Liver (tissue), 3 donors: Measurements from ENCODE around the gene GPATCH8.

Source experiments
- CTCF ChIP-seq: fragments of 150-350 bp; IDR thresholded peaks from 2 replicates; pipeline ENCODE4 v1.5.1; 2017; ENCODE audit warnings: improper control_type of control experiment, low read depth, low read length; ENCODE audit not compliant: missing input control
- EGR1 ChIP-seq, 2 donors: IDR thresholded peaks; 2 replicates each; pipeline ENCODE4 v1.6.1; 2016 to 2018; ENCODE audit warnings: antibody characterized with exemption in 2 of 2, low read depth in 2 of 2
- FOXA1 ChIP-seq: IDR thresholded peaks from 2 replicates; pipeline ENCODE4 v1.6.1; 2016; ENCODE audit warnings: antibody characterized with exemption
- HNF4A ChIP-seq, 2 donors: conservative IDR thresholded peaks; 2 replicates each; pipeline ENCODE4 v1.6.1; 2016; ENCODE audit warnings: antibody characterized with exemption in 2 of 2, mild to moderate bottlenecking in 2 of 2
- MAX ChIP-seq: IDR thresholded peaks from 2 replicates; pipeline ENCODE4 v1.6.1; 2016; ENCODE audit warnings: antibody characterized with exemption
- NR2F2 ChIP-seq: IDR thresholded peaks from 2 replicates; pipeline ENCODE4 v1.6.1; 2016; ENCODE audit warnings: antibody characterized with exemption
- RAD21 ChIP-seq, 2 donors: IDR thresholded peaks; 2 replicates each; pipeline ENCODE4 v1.6.1; 2016; ENCODE audit warnings: antibody characterized with exemption in 2 of 2, mild to moderate bottlenecking in 2 of 2
- RXRA ChIP-seq, 2 donors: IDR thresholded peaks; 2 replicates each; pipeline ENCODE4 v1.6.1; 2017 to 2018; ENCODE audit warnings: antibody characterized with exemption in 2 of 2, mild to moderate bottlenecking in 1 of 2
- SP1 ChIP-seq: IDR thresholded peaks from 2 replicates; pipeline ENCODE4 v1.6.1; 2018; ENCODE audit warnings: antibody characterized with exemption, mild to moderate bottlenecking
- TAF1 ChIP-seq: conservative IDR thresholded peaks from 2 replicates; pipeline ENCODE4 v1.6.1; 2016; ENCODE audit warnings: antibody characterized with exemption, mild to moderate bottlenecking
- YY1 ChIP-seq: IDR thresholded peaks from 2 replicates; pipeline ENCODE4 v1.6.1; 2016; ENCODE audit warnings: antibody characterized with exemption, mild to moderate bottlenecking
- ZBTB33 ChIP-seq: IDR thresholded peaks from 2 replicates; pipeline ENCODE4 v1.6.1; 2016; ENCODE audit warnings: antibody characterized with exemption
- TF ChIP-seq, protein P1 (sequence below): IDR thresholded peaks from 2 replicates; pipeline ENCODE4 v1.6.1; 2016; ENCODE audit warnings: antibody characterized with exemption
- TF ChIP-seq, protein P2 (sequence below): IDR thresholded peaks from 2 replicates; pipeline ENCODE4 v1.6.1; 2016; ENCODE audit warnings: antibody characterized with exemption, mild to moderate bottlenecking
- donor health status: healthy.
- donor health status: healthy.

- TF ChIP-seq CTCF (no peak), SP1 (no peak), NR2F2 (no peak), MAX (no peak), EGR1 (IDR thresholded peaks at IDR 0.05; ENCODE audit: low read depth in 2 of 2) (no peak), ZBTB33 (no peak), RAD21 (IDR thresholded peaks at IDR 0.05) (no peak), YY1 (no peak), HNF4A (conservative IDR thresholded peaks at IDR 0.05) (no peak), TAF1 (no peak), FOXA1 (no peak), RXRA (IDR thresholded peaks at IDR 0.05) (no peak)
- TF ChIP-seq, protein P1, sequence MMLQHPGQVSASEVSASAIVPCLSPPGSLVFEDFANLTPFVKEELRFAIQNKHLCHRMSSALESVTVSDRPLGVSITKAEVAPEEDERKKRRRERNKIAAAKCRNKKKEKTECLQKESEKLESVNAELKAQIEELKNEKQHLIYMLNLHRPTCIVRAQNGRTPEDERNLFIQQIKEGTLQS = no peak
- TF ChIP-seq, protein P2, sequence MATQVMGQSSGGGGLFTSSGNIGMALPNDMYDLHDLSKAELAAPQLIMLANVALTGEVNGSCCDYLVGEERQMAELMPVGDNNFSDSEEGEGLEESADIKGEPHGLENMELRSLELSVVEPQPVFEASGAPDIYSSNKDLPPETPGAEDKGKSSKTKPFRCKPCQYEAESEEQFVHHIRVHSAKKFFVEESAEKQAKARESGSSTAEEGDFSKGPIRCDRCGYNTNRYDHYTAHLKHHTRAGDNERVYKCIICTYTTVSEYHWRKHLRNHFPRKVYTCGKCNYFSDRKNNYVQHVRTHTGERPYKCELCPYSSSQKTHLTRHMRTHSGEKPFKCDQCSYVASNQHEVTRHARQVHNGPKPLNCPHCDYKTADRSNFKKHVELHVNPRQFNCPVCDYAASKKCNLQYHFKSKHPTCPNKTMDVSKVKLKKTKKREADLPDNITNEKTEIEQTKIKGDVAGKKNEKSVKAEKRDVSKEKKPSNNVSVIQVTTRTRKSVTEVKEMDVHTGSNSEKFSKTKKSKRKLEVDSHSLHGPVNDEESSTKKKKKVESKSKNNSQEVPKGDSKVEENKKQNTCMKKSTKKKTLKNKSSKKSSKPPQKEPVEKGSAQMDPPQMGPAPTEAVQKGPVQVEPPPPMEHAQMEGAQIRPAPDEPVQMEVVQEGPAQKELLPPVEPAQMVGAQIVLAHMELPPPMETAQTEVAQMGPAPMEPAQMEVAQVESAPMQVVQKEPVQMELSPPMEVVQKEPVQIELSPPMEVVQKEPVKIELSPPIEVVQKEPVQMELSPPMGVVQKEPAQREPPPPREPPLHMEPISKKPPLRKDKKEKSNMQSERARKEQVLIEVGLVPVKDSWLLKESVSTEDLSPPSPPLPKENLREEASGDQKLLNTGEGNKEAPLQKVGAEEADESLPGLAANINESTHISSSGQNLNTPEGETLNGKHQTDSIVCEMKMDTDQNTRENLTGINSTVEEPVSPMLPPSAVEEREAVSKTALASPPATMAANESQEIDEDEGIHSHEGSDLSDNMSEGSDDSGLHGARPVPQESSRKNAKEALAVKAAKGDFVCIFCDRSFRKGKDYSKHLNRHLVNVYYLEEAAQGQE = no peak
Observed at GRCh38 chr17:44351464-44351863, 151.7 kb downstream of the GPATCH8 start.
